ENCODE results near the gene LCT.
A peak's percentile ranks its signal among the peaks of the same experiment; 100 is the strongest.
"Not testable (repeated sequence)": the region's sequence is repeated elsewhere in the genome, so short reads cannot be mapped to it uniquely, and the experiment has no call there.

Gene LCT

DNA sequence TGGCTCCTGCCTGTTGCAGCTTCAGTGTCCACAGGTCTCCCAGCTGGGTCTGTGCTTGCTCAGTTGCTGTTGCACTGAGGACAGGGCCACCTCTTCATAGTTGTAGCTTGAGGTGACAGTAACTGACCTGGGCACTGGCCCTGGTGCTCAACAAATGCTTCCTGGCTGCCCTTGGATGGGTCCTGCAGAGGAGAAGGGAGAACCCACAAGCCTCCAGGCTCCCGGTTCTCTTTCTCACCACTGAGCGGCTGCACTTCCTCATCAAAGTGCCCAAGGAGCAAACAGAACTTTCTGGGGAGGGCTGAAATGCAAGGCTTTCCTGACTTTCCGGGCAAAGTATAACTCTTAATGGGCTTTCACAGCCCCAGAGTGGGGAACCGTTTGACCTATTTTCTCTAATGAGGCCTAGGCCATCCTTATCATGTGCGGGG is 38.7 kb downstream of the LCT start:
- DNase-seq (ENCODE audit: low read depth in 1 of 2, low spot score in 1 of 2), result no peak

DNA sequence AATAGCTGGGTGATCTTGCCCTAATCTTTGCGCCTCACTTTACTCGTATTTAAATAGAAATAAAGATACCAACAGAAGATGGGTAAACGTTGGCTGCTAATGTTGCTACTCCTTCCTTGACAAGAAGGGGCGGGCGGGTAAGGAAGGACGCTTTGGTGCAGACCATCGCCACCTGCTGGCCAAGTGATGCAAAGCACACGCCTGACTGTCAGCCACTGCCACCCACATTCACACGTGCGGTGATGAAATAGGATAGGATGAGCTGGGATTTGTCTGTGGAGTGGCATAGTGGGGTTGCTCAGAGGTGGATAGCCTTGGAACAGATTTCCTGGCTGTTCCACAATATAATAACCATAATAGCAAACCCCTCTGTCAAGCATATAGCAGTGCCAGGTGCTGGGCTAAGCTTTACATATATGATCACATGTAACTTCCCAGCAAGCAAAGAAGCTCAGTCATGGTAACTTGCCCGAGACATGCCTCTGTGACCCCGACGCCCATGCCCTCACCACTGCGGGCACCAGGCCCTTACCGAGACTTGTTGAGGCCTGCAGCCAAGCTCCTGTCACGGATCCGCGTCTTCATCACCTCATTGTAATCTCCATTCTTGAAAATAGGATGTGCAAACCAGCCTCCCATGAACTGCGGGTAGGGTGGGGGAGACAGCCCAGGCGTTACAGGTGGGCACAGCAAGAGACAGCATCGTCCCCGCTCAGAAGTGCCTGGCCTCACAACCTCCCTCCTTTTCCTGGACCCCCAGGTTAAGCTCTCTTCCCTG is 39.3 kb downstream of the LCT start:
- DNase-seq (ENCODE audit: low read depth in 1 of 2, low spot score in 1 of 2), result peak; percentile 54 to 64

DNA sequence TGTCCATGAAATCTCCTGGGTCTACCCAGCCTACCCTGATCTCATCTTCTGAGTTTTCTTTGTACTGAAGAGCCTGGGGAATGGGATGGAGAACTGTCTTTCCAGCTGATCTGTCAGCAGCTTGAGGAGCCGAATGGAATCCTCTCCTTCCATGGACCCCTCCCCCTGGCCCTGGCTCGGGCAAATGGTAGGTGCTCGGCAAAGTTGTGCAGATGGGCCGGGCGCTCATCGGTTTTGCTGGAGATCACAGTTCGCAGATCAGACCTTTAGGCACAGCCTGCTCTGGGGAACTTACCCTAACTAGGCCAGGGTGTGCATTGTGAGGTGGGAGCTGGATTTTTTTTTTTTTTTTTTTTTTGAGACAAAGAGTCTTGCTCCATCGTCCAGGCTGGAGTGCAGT is 40.4 kb downstream of the LCT start:
- DNase-seq (ENCODE audit: low read depth in 1 of 2, low spot score in 1 of 2), result no peak

DNA sequence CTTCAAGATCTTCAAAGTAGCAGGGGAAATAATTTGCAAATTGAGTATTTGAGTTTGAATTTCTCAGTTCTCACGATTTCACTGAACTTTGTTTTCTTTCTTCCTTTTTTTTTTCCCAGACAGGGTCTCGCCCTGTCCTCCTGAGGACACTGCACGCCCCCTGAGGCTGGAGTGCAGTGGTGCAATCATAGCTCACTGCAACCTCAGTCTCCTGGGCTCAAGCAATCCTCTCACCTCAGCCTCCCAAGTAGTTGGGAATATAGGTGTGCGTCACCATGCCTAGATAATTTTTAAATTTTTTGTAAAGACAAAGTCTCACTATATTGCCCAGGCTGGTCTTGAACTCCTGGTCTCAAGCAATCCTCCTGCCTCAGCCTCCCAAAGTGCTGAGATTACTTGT is 41.3 kb downstream of the LCT start:
- not testable (repeated sequence) for DNase-seq (ENCODE audit: low read depth in 1 of 2, low spot score in 1 of 2)

DNA sequence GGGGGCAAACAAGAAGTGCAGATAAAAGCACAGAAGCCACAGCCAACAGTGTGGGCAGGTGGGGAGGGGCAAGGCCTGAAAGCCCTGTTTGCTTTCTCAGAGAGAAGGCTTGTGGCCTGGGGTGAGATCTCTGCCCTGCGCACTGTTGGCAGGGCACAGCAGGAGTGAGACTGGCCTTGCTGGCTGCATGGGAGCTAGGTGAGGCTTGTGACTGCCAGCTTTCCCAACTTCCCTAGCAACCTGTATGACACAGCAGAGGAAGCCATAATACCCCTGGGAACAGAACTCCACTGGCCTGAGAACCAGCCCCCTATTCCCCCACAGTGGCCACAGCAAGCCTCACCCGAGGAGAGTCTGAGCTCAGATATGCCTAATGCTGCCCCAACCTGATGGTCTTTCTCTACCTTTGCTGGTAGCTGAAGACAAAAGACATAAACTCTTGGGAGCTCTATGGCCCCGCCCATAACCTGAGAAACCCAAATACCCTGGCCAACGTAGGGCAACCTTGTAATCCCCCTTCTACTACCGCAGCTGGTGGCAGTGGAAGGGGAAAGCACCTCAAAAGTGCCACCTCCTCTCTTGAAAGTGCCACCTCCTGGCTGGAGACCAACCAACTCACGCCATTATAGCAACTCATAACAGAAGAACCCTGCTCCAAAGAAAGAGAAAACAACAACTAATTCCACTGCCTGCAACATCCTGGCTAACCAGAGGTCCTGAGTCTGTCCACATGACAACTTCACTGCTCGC is 44.4 kb downstream of the LCT start:
- no peak for DNase-seq (ENCODE audit: low read depth in 1 of 2, low spot score in 1 of 2)

DNA sequence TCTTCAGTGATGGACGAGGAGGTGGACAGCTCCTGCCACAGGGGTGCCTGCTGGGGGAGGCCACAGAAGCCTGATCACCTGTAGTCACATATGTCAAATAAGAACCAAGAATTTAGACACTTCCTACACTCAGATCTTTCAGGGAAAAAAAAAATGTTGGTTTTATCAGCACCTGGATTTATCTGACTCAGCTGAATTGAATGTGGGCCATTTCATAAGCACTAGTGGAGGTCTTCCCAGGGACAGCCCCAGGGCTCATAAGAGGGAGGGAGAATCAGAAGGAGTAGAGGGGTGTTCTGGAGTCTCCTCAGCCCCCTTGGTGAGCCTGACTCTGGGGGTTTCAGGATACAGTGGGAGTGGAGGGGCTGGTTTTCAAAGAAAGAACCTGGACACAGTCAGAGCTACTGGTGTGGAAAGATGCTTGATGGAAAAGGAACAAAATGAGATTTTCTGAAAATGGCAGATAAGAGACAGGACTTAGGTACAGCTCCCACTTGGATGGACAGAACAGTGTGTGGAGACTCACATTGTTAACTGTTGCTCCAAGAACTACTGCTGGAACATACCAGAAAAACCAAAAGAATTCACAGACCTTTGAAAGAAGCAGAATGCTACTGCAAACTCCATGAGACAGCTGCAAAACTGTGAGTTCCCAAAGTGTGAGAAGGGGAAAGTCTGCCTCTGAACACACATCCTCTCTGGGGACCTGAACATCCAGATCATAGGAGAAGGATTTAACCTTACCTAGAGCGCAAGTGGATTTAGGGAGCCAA is 45.4 kb downstream of the LCT start:
- no peak for DNase-seq (ENCODE audit: low read depth in 1 of 2, low spot score in 1 of 2)

DNA sequence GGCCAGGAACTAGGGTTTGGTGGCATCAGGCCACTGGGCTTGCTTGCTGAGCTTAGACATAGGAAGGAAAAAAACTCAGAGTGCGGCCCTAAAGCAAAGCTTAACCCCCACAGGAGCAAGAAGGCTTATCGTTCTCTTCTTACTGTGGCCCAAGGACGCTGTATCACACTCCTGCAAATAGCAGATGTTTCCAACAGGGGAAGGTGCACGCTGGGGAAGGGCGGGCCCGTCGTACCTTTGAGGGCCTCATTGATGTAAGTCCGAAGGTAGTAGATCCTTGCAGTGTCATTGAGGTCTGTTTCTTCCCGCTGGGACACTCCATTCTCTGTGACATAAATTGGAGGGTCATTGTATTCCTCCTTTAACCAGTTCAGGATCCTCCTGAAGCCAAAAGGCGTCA is 46.6 kb downstream of the LCT start:
- DNase-seq (ENCODE audit: low read depth in 1 of 2, low spot score in 1 of 2), result no peak

DNA sequence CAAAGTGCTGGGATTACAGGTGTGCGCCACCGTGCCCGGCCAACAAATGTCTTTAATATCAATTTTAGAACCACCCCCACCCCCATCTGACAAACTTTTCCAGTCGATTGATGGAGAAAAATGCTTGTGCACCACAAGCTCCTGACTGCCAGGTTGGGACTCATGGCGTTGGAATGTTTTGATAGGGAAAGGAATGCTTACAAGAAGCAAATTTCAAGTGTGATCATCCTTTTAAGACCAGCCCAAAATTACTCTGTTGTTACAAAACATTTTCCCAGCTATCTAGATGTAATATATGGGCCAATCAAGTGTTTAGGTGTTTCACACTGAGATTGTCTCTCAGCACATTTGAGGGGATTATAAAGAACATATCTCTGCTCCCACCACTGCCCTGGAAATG is 50.2 kb downstream of the LCT start:
- no peak for DNase-seq (ENCODE audit: low read depth in 1 of 2, low spot score in 1 of 2)

DNA sequence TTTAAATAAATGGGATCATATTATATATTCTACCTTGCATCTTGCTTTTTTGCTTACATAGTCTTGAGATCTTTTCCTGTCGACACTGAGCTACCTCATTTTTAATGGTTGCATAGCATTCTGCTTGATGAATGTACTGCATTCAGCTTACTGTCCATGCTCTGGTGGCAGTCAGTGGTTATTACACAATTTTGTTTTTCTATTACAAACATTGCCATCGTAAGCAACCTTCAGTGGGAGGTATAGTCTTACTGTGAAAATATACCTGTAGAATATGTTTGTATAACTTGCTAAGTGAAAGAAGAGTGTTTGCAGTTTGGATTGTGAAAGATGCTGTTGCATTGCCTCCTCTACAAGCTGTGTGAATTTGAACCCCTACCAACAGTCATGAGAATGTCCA is 52.0 kb downstream of the LCT start:
- DNase-seq (ENCODE audit: low read depth in 1 of 2, low spot score in 1 of 2), result no peak

DNA sequence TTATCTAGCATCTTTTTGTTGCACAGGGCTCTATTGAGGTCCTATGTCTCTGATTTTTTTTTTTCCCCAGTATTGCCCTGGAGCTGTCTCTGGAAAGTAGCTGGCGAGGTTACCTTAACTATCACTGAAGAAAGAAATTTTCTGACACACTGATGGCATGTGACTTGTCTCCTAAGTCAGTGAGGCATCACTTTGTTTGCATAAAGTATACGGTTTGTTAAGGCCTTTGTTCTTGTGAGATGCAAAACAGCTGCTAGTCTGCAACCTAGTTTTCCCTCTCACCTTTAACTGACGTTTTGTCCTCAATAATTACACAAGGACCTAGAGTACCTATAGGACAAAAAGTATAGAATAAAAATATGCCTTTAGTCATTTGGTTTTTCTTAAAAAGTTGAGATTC is 53.5 kb downstream of the LCT start:
- no peak for DNase-seq (ENCODE audit: low read depth in 1 of 2, low spot score in 1 of 2)

DNA sequence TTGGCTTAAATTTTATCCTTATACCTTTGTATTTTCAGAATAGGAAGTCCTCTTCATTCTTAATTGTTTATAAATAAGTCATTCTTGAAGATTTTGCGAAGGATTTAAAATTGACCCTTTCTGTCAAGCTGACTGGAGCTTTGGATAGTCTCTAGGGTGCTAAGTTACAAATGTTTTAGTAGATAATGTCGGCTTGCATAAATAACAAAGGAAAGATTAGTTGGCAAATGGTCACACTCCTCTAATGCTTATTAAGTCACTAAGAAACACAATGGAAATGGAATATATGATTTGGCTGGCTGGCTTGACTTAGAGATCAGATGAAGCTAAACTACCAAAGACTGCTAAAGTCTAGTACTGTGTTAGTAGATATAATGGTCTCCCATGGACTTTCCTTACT is 54.8 kb downstream of the LCT start:
- DNase-seq (ENCODE audit: low read depth in 1 of 2, low spot score in 1 of 2), result no peak

DNA sequence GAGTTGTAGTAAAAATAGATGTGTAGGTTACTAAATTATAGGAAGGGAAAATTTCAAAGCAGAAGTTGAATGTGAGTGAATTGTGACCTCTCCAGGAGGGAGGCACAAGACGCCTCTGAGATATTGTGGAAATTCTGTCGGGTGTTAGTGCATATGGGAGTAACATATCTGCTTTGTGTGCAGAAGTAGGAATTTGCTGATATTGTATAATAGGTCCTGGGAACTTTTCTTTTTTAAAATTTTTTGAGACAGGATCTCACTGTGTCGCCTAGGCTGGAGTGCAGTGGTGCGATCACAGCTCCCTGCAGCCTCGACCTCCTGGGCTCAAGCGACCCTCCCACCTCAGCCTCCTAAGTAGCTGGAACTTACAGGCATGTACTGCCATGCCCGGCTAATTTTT is 60.6 kb downstream of the LCT start:
- no peak for DNase-seq (ENCODE audit: low read depth in 1 of 2, low spot score in 1 of 2)

DNA sequence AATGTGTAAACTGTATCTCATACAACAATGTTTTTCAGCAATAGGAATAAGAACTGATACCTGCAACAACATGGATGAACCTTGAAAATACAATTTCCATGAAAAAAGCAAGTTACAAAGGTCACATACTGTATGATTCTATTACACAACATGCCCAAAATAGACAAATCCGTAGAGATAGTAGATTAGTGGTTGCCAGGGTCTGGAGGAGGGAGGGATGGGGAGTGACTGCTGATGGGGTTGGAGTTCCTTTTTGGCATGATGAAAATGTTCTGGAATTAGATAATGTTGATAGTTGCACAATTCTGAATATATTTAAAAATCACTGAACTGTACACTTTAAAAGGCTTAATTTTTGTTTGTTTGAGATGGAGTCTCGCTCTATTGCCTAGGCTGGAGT is 61.6 kb downstream of the LCT start:
- no peak for DNase-seq (ENCODE audit: low read depth in 1 of 2, low spot score in 1 of 2)

DNA sequence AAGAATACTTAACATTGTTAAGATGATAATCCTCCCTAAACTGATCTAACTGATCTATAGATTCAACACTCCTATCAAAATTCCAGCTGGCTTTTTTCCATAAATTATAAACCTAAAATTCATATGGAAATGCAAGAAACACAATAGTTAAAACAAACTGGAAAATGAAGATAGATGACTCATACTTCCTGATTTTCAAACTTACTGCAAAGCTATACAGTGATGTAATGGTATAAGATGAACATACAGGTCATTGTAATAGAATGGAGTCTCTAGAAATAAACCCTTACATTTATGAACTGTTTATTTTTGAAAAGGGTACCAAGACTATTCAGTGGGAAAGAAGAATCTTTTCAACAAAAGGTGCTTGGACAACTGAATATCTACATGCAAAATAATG is 63.1 kb downstream of the LCT start:
- no peak for DNase-seq (ENCODE audit: low read depth in 1 of 2, low spot score in 1 of 2)

DNA sequence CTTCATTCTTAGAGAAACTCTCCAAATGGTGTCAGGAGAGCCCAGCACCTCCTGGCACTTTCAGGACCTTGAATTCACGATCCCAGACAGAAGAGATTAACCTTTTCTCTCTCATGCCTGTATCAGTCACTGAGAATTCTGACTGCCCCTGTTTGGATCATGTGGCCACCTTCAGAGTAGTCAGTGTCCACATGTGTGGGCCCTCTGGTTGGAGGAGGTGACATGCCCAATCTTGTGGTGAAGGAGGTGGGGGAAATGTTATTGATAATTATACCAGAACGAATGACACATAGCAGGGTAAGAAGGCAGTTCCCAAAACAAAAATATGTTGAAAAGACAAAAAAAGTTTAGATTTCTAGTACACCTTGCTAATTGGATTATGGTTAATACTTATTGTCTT is 63.7 kb downstream of the LCT start:
- DNase-seq (ENCODE audit: low read depth in 1 of 2, low spot score in 1 of 2), result no peak

DNA sequence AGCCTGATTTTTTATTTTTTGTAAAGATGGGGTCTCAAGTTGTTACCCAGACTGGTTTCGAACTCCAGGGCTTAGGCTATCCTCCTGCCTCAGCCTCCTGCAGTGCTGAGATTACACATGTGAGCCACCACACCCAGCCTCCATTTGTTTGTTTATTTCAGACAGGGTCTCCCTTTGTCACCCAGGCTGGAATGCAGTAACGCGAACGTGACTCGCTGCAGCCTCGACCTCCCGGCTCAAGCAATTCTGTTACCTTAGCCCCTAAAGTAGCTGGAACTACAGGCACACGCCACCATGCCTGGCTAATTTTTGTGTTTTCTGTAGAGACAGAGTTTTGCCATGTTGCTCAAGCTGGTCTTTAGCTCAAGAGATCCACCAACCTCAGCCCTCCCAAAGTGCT is 68.1 kb downstream of the LCT start:
- DNase-seq (ENCODE audit: low read depth in 1 of 2, low spot score in 1 of 2), result no peak

DNA sequence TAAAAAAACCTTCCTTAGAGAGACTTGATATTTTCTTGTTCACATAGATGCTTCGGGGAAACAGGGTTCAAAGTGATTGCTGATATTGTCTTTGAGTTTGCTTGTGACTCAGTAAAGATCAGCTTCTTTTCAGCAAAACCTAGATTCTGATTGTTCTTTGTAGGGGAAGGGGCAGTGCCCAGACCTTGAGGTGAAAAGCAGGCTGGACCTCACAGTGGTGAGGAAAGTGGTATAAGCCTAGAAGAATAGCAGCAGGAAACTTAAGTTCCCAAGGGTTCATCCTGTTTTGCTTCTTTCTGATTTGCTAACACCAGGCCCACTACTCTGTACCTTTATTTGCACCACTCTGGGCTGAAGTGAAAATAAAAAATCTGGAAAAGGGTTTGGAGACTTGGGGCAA is 74.5 kb downstream of the LCT start:
- no peak for DNase-seq (ENCODE audit: low read depth in 1 of 2, low spot score in 1 of 2)

DNA sequence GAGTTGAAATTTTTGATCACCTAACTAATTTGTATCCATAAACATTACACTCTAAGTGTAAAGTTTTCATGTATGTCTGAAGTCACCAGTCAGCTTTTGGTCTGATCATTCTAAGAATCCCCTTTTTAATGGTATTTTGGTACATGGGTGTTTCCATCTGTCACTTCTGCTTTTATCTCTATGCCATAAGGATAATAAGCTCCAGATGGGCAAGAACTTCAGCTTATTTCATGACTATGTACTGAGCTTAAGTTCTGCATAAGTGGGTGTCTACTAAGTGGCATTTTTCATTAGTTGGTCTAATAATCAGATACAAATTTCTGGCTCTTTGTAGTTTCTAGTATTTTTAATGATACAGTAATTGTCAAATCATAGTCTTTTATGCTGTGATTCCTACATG is 75.0 kb downstream of the LCT start:
- no peak for DNase-seq (ENCODE audit: low read depth in 1 of 2, low spot score in 1 of 2)

DNA sequence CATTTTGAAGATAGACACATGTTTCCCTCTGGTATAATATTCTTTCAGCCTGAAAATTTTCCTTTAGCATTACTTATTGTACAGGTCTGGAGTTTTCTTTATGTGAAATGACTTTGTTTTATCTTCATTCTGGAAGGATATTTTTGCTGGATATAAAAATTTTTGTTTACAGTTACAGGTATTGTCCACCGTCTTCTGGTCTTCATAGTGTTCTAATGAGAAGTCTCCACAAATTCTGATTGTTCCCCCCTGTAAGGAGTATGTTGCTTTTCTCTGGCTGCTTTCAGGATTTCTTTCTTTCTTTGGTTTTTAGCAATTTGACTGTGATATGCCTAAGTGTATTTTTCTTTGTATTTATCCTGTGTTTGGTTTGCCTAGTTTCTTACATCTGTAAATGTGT is 80.3 kb downstream of the LCT start:
- DNase-seq (ENCODE audit: low read depth in 1 of 2, low spot score in 1 of 2), result no peak

DNA sequence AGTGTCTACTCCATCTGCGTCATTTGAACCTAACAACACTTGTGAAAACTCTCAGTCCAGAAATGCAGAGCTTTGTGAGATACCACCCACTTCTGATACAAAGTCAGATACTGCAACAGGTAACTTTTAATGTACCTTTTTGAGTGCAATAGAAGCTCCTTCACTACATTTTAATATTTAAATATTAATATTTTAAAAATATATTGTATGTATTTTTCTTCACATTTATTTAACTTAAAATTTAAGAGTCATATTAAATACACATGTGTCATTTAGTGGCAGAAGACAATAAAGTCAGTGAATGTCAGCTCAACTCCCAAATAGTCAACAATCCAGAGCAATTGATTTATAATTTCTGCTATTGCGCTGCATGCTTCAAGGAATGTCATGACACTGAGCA is 81.4 kb downstream of the LCT start:
- DNase-seq (ENCODE audit: low read depth in 1 of 2, low spot score in 1 of 2), result no peak

DNA sequence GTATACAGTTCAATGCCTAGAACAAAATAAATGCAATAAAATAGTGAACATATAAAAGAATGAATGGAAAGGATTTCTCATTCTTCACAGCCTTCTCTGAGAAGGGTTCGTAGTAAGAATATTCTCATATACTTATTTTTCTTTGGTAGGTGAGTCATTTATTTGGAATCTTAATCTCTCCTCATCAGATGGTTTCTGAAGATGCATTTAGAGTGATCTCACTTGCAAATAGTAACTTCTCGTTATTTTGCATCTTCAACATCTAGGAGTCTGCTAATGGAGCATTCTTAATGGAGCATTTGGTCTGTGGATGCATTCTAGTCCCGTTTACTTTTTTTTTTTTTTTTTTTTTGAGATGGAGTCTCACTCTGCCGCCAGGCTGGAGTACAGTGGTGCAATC is 91.4 kb downstream of the LCT start:
- no peak for DNase-seq (ENCODE audit: low read depth in 1 of 2, low spot score in 1 of 2)

DNA sequence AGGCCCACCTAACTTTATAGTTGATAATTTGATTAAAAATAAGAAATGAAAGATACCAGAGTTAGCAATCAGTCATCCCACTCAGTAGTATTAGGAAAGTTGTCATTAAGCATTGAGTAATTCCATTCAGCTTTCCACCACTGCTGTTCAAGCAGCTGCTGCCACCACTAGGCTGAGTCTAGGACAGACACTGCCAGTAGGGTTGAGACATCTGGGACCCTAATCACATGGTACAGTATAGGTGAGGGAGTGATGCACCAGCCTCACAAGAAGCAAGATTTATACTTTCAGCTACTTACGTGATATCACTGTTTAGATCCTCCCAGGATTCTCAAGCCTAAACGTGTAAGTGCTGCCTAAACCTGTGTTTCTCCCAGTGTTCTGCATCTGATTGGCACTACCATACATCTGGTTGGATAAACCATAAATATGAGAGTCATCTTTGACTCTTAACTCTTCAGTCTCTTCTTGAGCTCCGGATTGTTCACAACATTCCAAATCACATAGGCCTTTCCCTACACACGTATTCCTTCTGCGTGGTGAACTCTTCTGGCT is 92.1 kb downstream of the LCT start:
- DNase-seq (ENCODE audit: low read depth in 1 of 2, low spot score in 1 of 2), result no peak
